ENCODE results near the gene SERPINF2.
"Not testable (repeated sequence)": the region's sequence is repeated elsewhere in the genome, so short reads cannot be mapped to it uniquely, and the experiment has no call there.

SERPINF2 gene

GRCh38 chr17:1732833-1733321 lies 9.8 kb upstream of the SERPINF2 start:
- Histone ChIP-seq H3K4me3 (no peak overlapping the region), H3K27me3 (no peaks in the 10 kb centered on the region), H3K27ac (peak overlapping the region; percentile 64), H3K4me2 (peak overlapping the region; percentile 75), H4K20me1 (no peaks in the 10 kb centered on the region), H3K4me1 (peaks cover 88% of the 10 kb centered on the region), H3K9me3 (no peaks in the 10 kb centered on the region), H3K36me3 (peaks cover 62% of the 10 kb centered on the region), H3K9ac (0 out of 2 replicates have a peak overlapping the region, but pooled peaks have one; percentile 32)
- no peak for TF ChIP-seq Cebpa-rat (IDR thresholded peaks at IDR 0.05)

GRCh38 chr17:1733759-1734158 lies 8.9 kb upstream of the SERPINF2 start:
- TF ChIP-seq Cebpa-rat (IDR thresholded peaks at IDR 0.05), result no peak
- H3K4me3 ChIP-seq, result no peak overlapping the region
- no peak overlapping the region for H3K9ac ChIP-seq

GRCh38 chr17:1735418-1735817 lies 7.3 kb upstream of the SERPINF2 start:
- 0 out of 2 replicates have a peak overlapping the region, but pooled peaks have one; percentile 15 for H3K9ac ChIP-seq
- no peaks in the 10 kb centered on the region for H4K20me1 ChIP-seq
- no peak for TF ChIP-seq Cebpa-rat (IDR thresholded peaks at IDR 0.05)
- peak overlapping the region; percentile 16 for H3K27ac ChIP-seq
- peaks cover 65% of the 10 kb centered on the region for H3K4me1 ChIP-seq
- H3K4me3 ChIP-seq, result no peak overlapping the region
- H3K4me2 ChIP-seq, result peak overlapping the region; percentile 34
- no peaks in the 10 kb centered on the region for H3K9me3 ChIP-seq
- no peaks in the 10 kb centered on the region for H3K27me3 ChIP-seq
- peaks cover 53% of the 10 kb centered on the region for H3K36me3 ChIP-seq

More at GRCh38 chr17:1733759-1734158, 8.9 kb upstream of the SERPINF2 start:
- H3K4me1 ChIP-seq, result peaks cover 79% of the 10 kb centered on the region
- H3K36me3 ChIP-seq, result peaks cover 58% of the 10 kb centered on the region
- peak overlapping the region; percentile 75 for H3K4me2 ChIP-seq
- H4K20me1 ChIP-seq, result no peaks in the 10 kb centered on the region
- peak overlapping the region; percentile 44 for H3K27ac ChIP-seq
- no peaks in the 10 kb centered on the region for H3K27me3 ChIP-seq
- H3K9me3 ChIP-seq, result no peaks in the 10 kb centered on the region

GRCh38 chr17:1735834-1736347 lies 6.8 kb upstream of the SERPINF2 start:
- no peak overlapping the region for H3K4me3 ChIP-seq
- H3K4me1 ChIP-seq, result peaks cover 60% of the 10 kb centered on the region
- peak overlapping the region; percentile 34 for H3K4me2 ChIP-seq
- peaks cover 48% of the 10 kb centered on the region for H3K36me3 ChIP-seq
- H3K27ac ChIP-seq, result peak overlapping the region; percentile 16
- H3K9me3 ChIP-seq, result no peaks in the 10 kb centered on the region
- H4K20me1 ChIP-seq, result no peaks in the 10 kb centered on the region
- H3K27me3 ChIP-seq, result no peaks in the 10 kb centered on the region
- 0 out of 2 replicates have a peak overlapping the region, but pooled peaks have one; percentile 15 for H3K9ac ChIP-seq
- no peak for TF ChIP-seq Cebpa-rat (IDR thresholded peaks at IDR 0.05)

GRCh38 chr17:1736348-1737281 lies 6.1 kb upstream of the SERPINF2 start:
- H3K9me3 ChIP-seq, result no peaks in the 10 kb centered on the region
- TF ChIP-seq Cebpa-rat (IDR thresholded peaks at IDR 0.05), result no peak
- H3K4me3 ChIP-seq, result no peak overlapping the region
- peaks cover 53% of the 10 kb centered on the region for H3K4me1 ChIP-seq
- no peak overlapping the region for H3K9ac ChIP-seq
- H3K36me3 ChIP-seq, result peaks cover 44% of the 10 kb centered on the region
- peak overlapping the region; percentile 2; the same call in 1 of the 2 replicates for H3K4me2 ChIP-seq
- H4K20me1 ChIP-seq, result no peaks in the 10 kb centered on the region
- peak overlapping the region; percentile 16 for H3K27ac ChIP-seq
- H3K27me3 ChIP-seq, result no peaks in the 10 kb centered on the region

GRCh38 chr17:1737531-1738291 lies 5.0 kb upstream of the SERPINF2 start:
- Histone ChIP-seq H3K27ac (no peak overlapping the region), H3K9me3 (no peaks in the 10 kb centered on the region), H3K9ac (no peak overlapping the region), H4K20me1 (no peaks in the 10 kb centered on the region), H3K4me2 (no peak overlapping the region), H3K4me1 (peaks cover 47% of the 10 kb centered on the region), H3K36me3 (peaks cover 44% of the 10 kb centered on the region), H3K4me3 (no peak overlapping the region), H3K27me3 (no peaks in the 10 kb centered on the region)
- TF ChIP-seq Cebpa-rat (IDR thresholded peaks at IDR 0.05), result no peak

- H3K4me3 ChIP-seq, H3K4me1 ChIP-seq, H3K27me3 ChIP-seq, H3K4me2 ChIP-seq, H4K20me1 ChIP-seq, H3K9me3 ChIP-seq, H3K9ac ChIP-seq: not testable (repeated sequence)
- H3K27ac ChIP-seq, result 0 out of 2 replicates have a peak overlapping the region, but pooled peaks have one; percentile 22
- peaks cover 15% of the 10 kb centered on the region for H3K36me3 ChIP-seq
Measured at GRCh38 chr17:1741899-1742298, 772 bp upstream of the SERPINF2 start.

- Histone ChIP-seq H3K9me3 (no peaks in the 10 kb centered on the region), H3K9ac (no peak overlapping the region), H3K27ac (no peak overlapping the region), H3K36me3 (peaks cover 3% of the 10 kb centered on the region; the same call in 1 of the 2 replicates), H3K27me3 (no peaks in the 10 kb centered on the region), H3K4me3 (no peak overlapping the region), H3K4me2 (no peak overlapping the region), H3K4me1 (peaks cover 4% of the 10 kb centered on the region; the same call in 1 of the 2 replicates), H4K20me1 (no peaks in the 10 kb centered on the region)
- no peak for TF ChIP-seq Cebpa-rat (IDR thresholded peaks at IDR 0.05)
Measured at GRCh38 chr17:1743088-1743439, 393 bp downstream of the SERPINF2 start.

All from BLaER1 (cell line).